ENCODE data around the gene BICDL2.

Gene BICDL2

DNA sequence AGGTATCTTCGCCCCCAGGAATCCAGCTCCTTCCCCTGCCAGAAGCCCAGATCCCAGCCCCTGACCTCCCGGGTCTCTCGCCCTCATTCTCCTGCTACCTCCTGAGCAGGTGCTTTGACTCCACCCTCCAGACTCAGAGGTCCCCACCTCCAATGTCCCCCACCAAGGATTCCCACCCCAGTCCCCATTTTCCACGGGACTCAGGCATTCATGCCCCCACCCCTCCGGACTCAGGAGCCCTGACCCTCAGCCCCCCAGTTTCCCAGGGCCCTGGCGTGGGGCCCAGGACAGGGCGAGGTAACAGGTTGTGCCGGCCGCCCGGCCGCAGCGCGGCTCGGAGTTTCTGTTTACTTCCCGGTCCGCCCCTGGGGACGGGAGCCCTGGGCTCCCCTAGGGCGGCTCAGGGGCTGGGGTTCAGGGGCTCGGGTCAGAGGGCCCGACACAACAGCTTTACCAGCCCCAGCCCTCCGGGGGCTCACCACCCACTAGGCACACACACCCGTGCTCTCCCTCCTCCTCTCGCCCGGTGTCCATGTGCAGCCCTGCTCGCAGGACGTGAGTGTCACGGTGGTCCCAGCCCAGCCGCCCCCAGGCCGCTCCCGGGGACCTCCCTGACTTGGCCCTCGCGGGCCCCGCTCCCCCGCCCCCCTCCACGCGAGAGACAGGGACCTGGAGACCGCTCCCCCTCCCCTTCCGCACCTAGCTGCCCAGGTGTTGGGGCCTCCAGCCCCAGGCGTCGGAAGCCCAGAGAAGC, 595 bp downstream of the BICDL2 start:
- TF ChIP-seq, protein P1, sequence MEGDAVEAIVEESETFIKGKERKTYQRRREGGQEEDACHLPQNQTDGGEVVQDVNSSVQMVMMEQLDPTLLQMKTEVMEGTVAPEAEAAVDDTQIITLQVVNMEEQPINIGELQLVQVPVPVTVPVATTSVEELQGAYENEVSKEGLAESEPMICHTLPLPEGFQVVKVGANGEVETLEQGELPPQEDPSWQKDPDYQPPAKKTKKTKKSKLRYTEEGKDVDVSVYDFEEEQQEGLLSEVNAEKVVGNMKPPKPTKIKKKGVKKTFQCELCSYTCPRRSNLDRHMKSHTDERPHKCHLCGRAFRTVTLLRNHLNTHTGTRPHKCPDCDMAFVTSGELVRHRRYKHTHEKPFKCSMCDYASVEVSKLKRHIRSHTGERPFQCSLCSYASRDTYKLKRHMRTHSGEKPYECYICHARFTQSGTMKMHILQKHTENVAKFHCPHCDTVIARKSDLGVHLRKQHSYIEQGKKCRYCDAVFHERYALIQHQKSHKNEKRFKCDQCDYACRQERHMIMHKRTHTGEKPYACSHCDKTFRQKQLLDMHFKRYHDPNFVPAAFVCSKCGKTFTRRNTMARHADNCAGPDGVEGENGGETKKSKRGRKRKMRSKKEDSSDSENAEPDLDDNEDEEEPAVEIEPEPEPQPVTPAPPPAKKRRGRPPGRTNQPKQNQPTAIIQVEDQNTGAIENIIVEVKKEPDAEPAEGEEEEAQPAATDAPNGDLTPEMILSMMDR (conservative IDR thresholded peaks at IDR 0.05): no peak
- H3K27ac ChIP-seq: peak overlapping the region; percentile 41; the same call in 1 of the 2 replicates

DNA sequence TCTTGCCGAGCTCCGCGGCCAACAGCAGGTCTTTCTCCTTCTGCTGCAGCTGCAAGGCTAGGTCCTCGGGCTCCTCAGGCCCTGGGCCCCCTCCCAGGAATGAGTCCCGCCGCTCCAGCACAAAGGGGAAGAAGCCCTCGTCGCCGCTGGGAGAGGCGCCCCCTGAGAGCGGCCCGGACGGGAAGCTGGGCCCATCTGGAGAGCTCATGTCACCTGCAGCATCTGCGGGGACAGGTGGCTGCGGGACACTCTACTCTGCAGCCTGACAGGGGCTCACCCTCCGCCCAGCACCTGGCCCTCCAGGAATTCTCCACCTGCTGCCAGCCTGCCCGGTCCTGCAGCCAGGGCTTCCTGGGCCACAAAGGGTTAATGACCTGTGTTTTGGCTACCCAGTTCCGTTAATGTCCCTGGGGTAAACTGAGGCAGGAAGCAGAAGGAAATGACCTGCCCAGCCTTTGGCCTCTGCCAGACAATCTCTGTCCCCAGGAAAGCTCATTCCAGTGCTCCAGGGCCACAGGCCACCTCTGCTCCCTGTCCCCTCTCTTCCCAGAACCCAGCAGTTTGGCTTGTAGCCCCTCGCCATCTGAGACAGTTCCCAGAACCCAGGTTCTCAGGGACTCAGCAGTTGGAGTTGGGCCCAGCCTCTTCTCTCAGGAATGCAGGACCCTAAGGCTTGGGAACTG, 1.3 kb downstream of the BICDL2 start:
- TF ChIP-seq, protein P1 (conservative IDR thresholded peaks at IDR 0.05): no peak
- H3K27ac ChIP-seq: no peak overlapping the region

DNA sequence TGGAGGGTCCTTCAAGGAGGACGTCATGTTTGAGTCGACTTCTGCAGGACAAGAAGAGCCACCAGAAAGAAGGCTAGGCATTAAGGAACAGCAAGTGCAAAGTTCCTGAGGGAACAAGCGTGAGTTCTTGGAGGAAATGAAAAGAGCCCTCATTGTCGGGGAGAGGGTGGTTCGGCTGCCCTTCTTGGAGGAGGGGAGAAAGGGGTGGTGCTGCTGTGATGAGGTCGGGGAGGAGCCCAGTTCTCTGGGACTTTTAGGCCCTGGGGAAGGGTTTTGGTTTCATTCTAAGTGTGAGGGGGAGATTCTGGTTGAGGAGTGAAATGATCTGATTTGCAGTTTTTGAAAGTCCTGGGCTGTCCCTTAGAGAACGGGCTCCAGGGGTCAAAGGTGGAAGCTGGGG, 4.1 kb downstream of the BICDL2 start:
- no peak overlapping the region for H3K27ac ChIP-seq
- TF ChIP-seq, protein P1 (conservative IDR thresholded peaks at IDR 0.05): no peak

DNA sequence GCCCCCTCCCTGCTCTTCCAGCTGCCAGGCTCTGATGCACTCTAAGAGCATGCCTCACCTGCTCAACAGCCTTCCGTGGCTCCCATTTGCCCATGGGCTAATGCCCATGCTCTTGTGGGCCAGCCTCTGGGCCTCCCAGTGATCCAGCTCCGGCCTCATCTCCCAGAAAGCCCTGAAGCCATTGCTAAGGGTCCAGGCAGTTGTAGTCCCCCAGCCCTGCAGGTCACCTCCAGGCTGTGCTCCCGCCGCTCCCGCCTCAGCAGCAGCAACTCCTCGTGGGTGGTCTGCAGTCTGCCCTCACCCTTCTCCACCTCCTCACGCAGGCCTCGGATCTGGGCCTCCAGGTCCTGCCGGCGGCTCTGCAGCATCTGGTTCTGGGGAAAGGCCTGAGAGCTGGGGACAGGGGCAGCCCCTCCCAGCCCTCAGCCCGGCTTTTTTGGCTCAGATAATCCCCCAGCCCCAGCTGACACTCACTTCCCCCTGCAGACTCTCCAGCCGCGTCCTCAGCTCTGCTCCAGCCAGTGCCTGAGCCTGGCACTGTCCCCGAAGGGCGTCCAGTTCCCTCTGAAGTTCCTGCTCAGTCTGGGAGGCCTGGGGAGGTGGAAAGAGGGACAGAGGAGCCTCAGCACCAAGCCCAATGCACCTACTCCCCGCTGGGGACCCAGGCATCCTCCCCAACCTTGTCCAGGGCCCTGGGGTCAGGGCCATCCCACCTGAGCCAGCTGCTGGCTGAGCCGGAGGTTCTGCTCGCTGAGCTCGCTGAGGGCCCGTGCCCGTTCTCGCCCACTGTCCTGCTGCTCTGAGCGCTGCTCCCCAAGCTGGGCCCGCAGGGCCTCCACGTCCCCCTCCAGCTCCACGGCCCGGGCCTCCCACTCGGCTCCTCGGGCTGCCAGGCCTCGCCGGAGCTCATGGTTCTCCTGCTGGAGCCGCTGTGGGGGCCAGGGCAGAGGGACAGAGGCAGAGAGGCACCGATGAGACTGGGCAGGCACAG, 6.2 kb downstream of the BICDL2 start:
- no peak overlapping the region for H3K27ac ChIP-seq
- TF ChIP-seq, protein P1 (conservative IDR thresholded peaks at IDR 0.05): no peak

DNA sequence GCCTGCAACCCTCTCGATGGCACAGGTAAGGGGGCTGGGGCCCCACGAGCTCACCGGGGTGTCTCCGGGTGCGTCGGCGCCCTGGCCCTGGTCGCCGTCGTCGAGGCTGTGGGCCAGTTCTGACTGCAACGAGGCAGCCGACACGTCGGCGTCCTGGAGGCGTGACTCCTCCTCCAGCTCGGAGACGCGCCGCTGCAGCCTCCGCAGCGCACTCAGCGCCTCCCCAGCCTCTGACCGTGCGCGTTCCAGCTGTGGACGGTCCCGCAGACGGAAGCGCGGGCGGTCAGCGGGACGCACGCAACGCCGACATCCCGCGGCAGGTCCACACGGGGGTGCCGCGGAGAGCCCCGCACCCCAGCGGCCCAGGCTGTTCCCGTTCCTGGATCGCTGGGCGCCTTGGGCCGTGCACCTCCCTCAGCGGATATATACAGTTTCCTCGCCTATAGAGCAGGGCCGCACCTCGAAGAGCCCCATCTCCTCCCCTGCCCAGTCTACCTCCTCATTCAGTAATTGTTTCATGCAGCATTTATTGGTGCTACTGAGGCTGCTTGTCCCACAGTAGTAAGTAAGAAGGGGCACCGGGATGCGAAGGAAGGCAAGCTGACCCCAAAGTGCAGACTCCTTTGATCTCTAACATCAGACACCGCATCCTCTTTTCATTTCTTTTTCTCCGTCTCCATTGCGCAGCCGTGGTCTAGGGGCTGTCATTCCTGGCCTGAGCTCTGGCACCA, 7.1 kb downstream of the BICDL2 start:
- TF ChIP-seq, protein P1 (conservative IDR thresholded peaks at IDR 0.05): no peak
- H3K27ac ChIP-seq: no peak overlapping the region

DNA sequence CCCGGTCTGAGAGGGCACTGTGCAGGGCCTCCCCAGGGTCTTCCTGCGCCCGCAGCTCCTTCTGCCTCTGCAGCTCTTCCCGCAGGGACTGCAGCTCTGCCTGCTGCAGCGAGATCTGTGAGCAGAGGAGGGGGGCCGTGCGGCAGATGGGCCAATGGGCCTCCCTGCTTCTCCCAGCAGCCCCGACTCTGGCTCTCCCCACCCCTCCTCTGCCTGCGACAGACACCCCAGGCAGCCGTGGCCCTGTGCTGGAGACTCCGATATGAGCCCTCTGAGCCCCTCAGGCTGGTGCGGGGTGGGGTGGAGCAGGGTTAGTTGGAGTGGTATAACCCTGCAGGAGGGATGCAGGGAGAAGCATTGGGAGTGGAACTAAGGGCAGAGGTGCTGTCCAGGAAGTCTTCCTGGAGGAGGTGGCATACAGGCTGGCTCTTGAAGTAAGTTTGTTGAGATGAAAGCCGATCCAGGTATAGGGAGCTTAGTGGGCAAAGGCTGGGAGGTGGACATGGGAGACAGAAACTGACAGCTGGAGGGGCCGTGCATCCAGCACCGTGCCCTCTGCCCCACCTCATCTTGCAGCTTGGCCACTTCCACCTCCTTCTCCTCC, 7.9 kb downstream of the BICDL2 start:
- H3K27ac ChIP-seq: no peak overlapping the region
- TF ChIP-seq, protein P1 (conservative IDR thresholded peaks at IDR 0.05): no peak
